Small intestine (tissue), 7 donors: Measurements from ENCODE around the gene GLB1L3. TPM values are rescaled to one million over a fixed set of nuclear protein-coding genes. Genes with fewer than 3 reads are reported as not detected.

Experiments
- DNase-seq, 2 donors: peaks; one replicate each; pipeline versions ENCODE4 v3.0.0 to v3.0.0-alpha.2; 2013
- FAIRE-seq: peaks from 2 replicates; lab custom pipeline; 2012; peaks lifted over from hg19 to GRCh38; lab: Jason Lieb, UNC
- H3K27ac ChIP-seq, 3 donors: one replicate each; pipeline ENCODE4 v1.5.1; 2013; ENCODE audit warnings: low read length in 2 of 3, mild to moderate bottlenecking in 2 of 3, control low read depth in 1 of 3, inconsistent platforms in 1 of 3, low read depth in 1 of 3, moderate library complexity in 1 of 3
- H3K27me3 ChIP-seq, 3 donors: one replicate each; pipeline ENCODE4 v1.6.1; 2013; ENCODE audit warnings: low read length in 3 of 3, inconsistent platforms in 1 of 3; ENCODE audit not compliant: control insufficient read depth in 3 of 3, insufficient read depth in 3 of 3
- H3K36me3 ChIP-seq, 3 donors: one replicate each; pipeline ENCODE4 v1.6.1; 2013; ENCODE audit warnings: low read length in 3 of 3, inconsistent platforms in 1 of 3, low read depth in 1 of 3, mild to moderate bottlenecking in 1 of 3, moderate library complexity in 1 of 3; ENCODE audit not compliant: control insufficient read depth in 3 of 3, insufficient read depth in 2 of 3
- H3K4me1 ChIP-seq, 3 donors: one replicate each; pipeline ENCODE4 v1.6.1; 2013; ENCODE audit warnings: low read length in 2 of 3, inconsistent platforms in 1 of 3, low read depth in 1 of 3, mild to moderate bottlenecking in 1 of 3, moderate library complexity in 1 of 3; ENCODE audit not compliant: control insufficient read depth in 3 of 3, insufficient read depth in 2 of 3
- H3K4me3 ChIP-seq, 3 donors: one replicate each; pipeline ENCODE4 v1.5.1; 2013; ENCODE audit warnings: low read length in 3 of 3, control low read depth in 1 of 3, inconsistent platforms in 1 of 3, low read depth in 1 of 3, mild to moderate bottlenecking in 1 of 3, moderate library complexity in 1 of 3
- H3K9me3 ChIP-seq, 2 donors: one replicate each; pipeline ENCODE4 v1.6.1; 2013; ENCODE audit warnings: low read depth in 1 of 2, low read length in 1 of 2; ENCODE audit not compliant: control insufficient read depth in 2 of 2, insufficient read depth in 1 of 2
- WGBS, 3 donors: extraction: QIAGEN DNeasy Blood & Tissue Kit; methylation state at CpG; one replicate each; pipeline ENCODE4 v1.1.7; 2013; 5-methylcytosine and 5-hydroxymethylcytosine counted together
- polyA plus RNA-seq, 4 donors: library from polyadenylated mRNA; stranded (reverse) in 3 of 4; unstranded in 1 of 4; fragments of 200-250 nt in 3 of 4; fragments of 120-200 nt in 1 of 4; gene quantifications; one replicate each; pipeline versions ENCODE4 v1.2.1 to v1.2.3, GENCODE V29; 2013
- donor health status: healthy with polysubstance abuse.
- donor health status: control.
- donor health status: control.
- donor health status: Bipolar disorder and iron deficiency.
- donor health status: healthy.

Gene GLB1L3
- polyA plus RNA-seq, 4 donors, result 0.01 to 0.04 TPM; not detected in 2

- 89 to 91% (median 91%) methylated on average over 10 of the region's 10 CpGs for WGBS, 3 donors
- no peaks in the 10 kb centered on the region for H3K9me3 ChIP-seq
- no peaks in the 10 kb centered on the region for H3K36me3 ChIP-seq
- H3K27me3 ChIP-seq, result peaks cover 0 to 11% (median 3%) of the 10 kb centered on the region in 3 donors
- DNase-seq, result no peak
- H3K4me1 ChIP-seq, result peaks cover 0 to 6% (median 0%) of the 10 kb centered on the region in 3 donors
- H3K4me3 ChIP-seq, result no peak overlapping the region
- no peak overlapping the region for H3K27ac ChIP-seq
- no peak for FAIRE-seq
Observed at GRCh38 chr11:134334796-134335571, 58.8 kb downstream of the GLB1L3 start.

- 94 to 97% (median 95%) methylated on average over 4 of the region's 4 CpGs for WGBS, 3 donors
- no peak for FAIRE-seq
- no peak for DNase-seq
Observed at GRCh38 chr11:134337051-134337450, 60.9 kb downstream of the GLB1L3 start.

GRCh38 chr11:134338068-134338467, 61.9 kb downstream of the GLB1L3 start:
- Histone ChIP-seq H3K9me3 (no peaks in the 10 kb centered on the region), H3K36me3 (no peaks in the 10 kb centered on the region), H3K27me3 (peaks cover 0 to 3% (median 0%) of the 10 kb centered on the region in 3 donors), H3K4me3 (no peak overlapping the region), H3K27ac (no peak overlapping the region), H3K4me1 (peaks cover 0 to 3% (median 0%) of the 10 kb centered on the region in 3 donors)
- WGBS, 3 donors, result 93 to 97% (median 95%) methylated on average over 15 of the region's 15 CpGs
- FAIRE-seq (no peak), DNase-seq (no peak)

More at GRCh38 chr11:134337051-134337450, 60.9 kb downstream of the GLB1L3 start:
- Histone ChIP-seq H3K4me3 (no peak overlapping the region), H3K9me3 (no peaks in the 10 kb centered on the region), H3K27me3 (peaks cover 0 to 3% (median 0%) of the 10 kb centered on the region in 3 donors), H3K4me1 (peaks cover 0 to 3% (median 0%) of the 10 kb centered on the region in 3 donors), H3K36me3 (no peaks in the 10 kb centered on the region), H3K27ac (no peak overlapping the region)

GRCh38 chr11:134338654-134339053, 62.5 kb downstream of the GLB1L3 start:
- Histone ChIP-seq H3K36me3 (no peaks in the 10 kb centered on the region), H3K27ac (no peak overlapping the region), H3K4me1 (peaks cover 0 to 3% (median 0%) of the 10 kb centered on the region in 3 donors), H3K9me3 (no peaks in the 10 kb centered on the region), H3K4me3 (no peak overlapping the region), H3K27me3 (no peaks in the 10 kb centered on the region)
- WGBS, 3 donors, result 91 to 93% (median 92%) methylated on average over 7 of the region's 7 CpGs
- FAIRE-seq (no peak), DNase-seq (no peak)

- H3K27me3 ChIP-seq, result no peaks in the 10 kb centered on the region
- H3K4me3 ChIP-seq, result no peak overlapping the region
- FAIRE-seq (no peak), DNase-seq (peak; percentile 41 to 94)
- H3K4me1 ChIP-seq, result peaks cover 0 to 3% (median 0%) of the 10 kb centered on the region in 3 donors
- 15 to 72% (median 52%) methylated on average over 4 of the region's 4 CpGs for WGBS, 3 donors
- H3K36me3 ChIP-seq, result no peaks in the 10 kb centered on the region
- peak overlapping the region in 1 of 3 donors; percentile 51 for H3K27ac ChIP-seq
- H3K9me3 ChIP-seq, result no peaks in the 10 kb centered on the region
Observed at GRCh38 chr11:134339756-134340155, 63.6 kb downstream of the GLB1L3 start.

GRCh38 chr11:134340354-134340964, 64.3 kb downstream of the GLB1L3 start:
- no peak overlapping the region for H3K4me3 ChIP-seq
- H3K27me3 ChIP-seq, result no peaks in the 10 kb centered on the region
- peak in 1 of 2 donors; percentile 52 for DNase-seq
- WGBS, 3 donors, result 34 to 75% (median 61%) methylated on average over 11 of the region's 11 CpGs
- H3K36me3 ChIP-seq, result no peaks in the 10 kb centered on the region
- H3K27ac ChIP-seq, result peak overlapping the region in 1 of 3 donors; percentile 51
- peaks cover 0 to 3% (median 0%) of the 10 kb centered on the region in 3 donors for H3K4me1 ChIP-seq
- FAIRE-seq, result no peak
- no peaks in the 10 kb centered on the region for H3K9me3 ChIP-seq

- Histone ChIP-seq H3K36me3 (no peaks in the 10 kb centered on the region), H3K4me1 (peaks cover 0 to 3% (median 0%) of the 10 kb centered on the region in 3 donors), H3K4me3 (no peak overlapping the region), H3K27ac (no peak overlapping the region), H3K9me3 (no peaks in the 10 kb centered on the region), H3K27me3 (no peaks in the 10 kb centered on the region)
- 91 to 95% (median 92%) methylated on average over 62 to 68 of the region's 68 CpGs for WGBS, 3 donors
- FAIRE-seq, result no peak
- no peak for DNase-seq
Observed at GRCh38 chr11:134341805-134342571, 65.8 kb downstream of the GLB1L3 start.
